NOMO-1 treated with DMSO at 0.1 percent for 48 hours (cell line): ENCODE data around the gene LFNG.
"Not testable (repeated sequence)": the region's sequence is repeated elsewhere in the genome, so short reads cannot be mapped to it uniquely, and the experiment has no call there.

Source experiments
- DNase-seq: peaks from one replicate; lab custom pipeline; 2025; ENCODE audit not compliant: unreplicated experiment; lab: John Stamatoyannopoulos, UW

Gene LFNG

DNA sequence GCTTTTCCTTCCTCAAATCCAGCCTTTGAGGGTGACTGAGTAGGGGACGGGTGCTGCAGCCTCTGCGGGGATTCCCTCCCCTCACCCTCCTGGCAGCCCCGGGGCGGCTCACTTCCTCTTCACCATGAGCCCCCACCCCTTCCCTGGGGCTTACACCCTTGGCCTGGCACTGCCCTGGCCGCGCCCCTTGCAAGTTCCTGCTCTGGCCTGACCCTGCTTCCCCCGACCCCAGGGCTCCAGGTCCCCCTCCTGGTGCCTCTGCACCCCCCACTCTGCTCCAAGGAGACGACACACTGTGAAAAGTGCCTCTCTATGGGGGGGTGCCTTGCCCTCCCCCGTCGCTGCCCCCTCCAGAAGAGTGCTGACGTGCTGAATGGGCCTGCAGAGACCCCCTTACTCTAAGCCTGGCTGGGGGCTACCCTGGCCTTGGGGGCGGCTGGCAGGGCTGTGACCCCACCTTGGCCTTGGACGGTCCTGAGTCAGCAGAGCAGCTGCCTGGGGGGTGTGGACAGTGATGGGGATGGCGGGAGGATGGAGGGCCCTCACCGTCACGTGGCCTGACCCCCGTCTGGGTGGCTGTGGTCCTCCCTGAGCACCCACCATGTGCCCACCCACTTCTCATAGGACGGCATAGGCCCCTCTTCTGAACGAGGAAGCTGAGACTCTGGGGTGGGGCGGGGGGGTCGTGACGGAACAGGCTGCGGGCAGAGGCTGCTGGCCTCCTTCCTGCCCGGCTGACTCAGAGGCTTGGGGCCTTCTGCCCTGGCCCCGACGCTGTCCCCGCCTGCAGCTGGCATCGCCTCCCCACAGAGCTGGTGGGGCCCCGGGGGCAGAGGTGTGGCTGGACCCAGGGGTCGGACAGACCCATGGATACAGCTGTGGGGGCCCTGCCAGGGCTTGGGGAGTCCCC lies 9.8 kb downstream of the LFNG start:
- peak; percentile 94 for DNase-seq

DNA sequence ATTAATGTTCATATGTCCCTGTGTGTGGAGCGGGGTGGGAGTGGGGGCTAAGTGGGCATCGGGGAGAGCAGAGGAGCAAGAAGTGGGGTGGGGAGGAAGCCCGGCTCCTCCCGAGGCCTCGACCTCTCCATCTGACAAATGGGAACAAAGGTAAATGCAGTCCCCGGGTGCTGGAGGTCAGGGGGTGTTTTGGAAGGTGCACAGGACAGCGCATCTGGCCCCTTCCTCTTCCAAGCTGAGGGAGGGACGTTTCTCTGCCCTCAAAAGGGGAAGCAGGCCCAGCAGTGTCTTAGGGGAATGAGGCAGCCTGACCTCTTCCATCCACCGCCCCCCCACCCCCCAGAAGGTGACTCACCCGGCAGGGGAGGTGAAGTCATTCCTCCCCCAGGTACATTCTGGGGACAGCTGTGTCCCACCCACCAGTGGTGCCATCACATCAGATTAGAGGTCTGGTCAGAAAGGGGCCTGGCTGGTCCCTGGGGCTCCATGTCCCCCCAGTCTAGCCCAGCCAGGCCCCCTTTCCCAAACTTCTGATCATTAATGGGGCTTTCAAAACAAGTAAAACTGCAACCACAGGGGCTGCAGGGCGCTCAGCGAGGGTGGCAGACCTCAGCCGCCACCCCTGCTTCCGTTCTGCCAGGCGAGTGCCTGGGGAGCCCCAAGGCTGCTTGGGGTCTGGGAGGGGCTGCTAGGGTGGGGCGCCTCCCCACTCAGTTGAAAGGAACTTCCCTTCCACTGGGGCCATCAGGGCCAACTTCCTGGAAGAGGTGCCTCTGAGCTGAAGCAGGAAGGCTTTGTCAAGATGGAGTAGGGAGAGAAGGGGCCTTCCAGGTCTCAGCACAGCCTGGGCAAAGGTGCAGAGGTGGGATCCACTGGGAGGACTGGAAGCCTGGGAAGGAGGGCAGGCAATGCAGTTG lies 10.8 kb downstream of the LFNG start:
- DNase-seq, result peak; percentile 87

DNA sequence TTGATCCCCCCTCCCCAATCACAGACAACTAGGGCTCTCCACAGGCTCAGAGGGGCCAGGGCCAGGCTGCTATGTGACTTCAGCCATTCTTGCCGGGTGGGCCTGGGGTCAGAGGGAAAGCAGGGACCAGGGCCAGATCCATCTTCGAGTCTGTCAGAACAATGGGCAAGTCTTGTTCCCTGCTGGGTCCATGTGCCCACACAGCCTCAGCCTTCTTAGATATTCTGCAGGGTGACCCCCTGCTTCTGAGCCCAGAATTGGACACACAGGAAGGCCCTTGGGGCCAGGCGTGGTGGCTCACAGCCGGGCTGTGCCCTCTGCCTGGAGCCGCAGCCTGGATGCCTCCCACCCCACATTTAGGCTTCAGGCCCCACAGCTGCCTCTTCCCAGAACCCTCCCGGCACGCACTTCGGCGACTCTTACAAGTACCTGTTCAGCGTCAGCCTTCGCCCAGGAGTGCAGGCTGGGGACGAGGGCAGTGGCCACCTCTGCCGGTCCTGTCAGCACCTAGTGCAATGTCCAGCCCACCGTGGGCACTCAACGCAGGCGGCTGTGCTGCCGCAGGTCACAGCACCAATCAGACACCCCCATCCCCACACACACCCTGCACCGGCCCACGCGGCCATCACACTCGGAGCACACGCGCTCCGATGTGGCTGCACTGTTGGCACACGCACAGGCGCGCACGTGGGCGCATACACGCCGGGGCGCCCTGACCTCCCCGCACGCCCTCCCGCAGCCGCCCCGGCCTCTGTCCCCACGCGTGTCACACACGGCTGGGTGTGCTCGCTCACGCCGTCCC lies 11.6 kb downstream of the LFNG start:
- not testable (repeated sequence) for DNase-seq

DNA sequence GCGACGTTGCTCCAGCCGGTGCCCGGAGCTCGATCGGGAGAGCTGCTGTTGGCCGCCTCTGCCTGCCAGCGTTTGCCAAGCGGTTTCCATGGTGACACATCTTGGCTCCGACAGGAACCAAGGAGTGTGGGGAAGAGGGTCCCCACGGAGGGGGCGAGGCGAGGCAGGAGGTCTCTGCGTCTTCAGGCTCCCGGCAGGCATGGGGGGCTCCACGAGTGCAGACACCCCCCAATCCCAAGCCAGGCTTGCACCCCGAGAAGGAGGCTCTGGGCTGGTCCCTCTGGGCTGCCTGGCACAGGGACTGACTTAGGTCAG lies 12.2 kb downstream of the LFNG start:
- DNase-seq, result not testable (repeated sequence)

DNA sequence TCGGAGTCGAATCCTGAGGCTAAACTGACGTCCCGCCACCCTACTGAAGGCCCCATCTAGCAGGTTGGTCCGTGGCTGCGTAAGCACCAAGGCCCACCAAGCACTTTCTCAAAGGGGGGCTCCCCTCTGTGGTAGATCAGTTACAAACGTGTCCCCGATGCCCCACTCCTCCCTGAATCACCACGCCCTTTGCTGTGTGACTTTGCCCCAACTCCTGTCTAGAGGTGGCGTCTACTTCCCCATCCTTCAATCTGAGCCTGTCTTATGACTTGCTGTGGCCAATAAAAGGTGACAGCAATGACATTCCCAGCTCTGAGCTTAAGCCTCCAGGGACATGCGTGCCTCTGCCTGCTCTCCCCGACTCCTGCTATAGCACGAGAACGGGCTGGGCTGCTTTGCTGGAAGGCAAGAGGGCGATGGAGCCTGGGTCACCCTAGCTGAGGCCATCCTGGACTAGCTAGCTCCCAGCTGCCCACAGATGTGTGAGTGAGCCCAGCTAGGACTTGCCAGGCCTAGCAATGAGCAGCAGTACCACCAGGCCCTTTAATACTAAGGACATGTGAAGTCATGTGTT lies 12.7 kb downstream of the LFNG start:
- not testable (repeated sequence) for DNase-seq

DNA sequence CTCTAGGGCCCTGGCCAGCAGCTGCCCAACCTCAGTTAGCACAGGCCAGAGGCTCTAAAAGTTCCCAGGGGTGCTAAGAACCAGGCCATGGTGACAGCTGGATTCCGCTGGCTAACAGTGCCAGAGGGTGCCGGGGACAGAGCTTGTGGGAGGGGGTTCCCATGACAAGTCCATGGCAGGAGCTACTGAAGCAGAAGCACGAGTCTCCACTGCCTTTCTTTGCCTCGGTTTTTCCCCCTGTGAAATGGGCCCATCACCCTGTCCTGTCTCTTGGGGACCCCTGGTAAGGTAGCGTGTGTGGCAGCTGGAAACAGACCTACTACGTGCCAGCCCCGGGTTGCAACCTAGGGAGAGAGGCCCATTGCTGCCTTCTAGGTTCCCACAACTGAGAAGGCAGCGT lies 13.2 kb downstream of the LFNG start:
- DNase-seq, result not testable (repeated sequence)

DNA sequence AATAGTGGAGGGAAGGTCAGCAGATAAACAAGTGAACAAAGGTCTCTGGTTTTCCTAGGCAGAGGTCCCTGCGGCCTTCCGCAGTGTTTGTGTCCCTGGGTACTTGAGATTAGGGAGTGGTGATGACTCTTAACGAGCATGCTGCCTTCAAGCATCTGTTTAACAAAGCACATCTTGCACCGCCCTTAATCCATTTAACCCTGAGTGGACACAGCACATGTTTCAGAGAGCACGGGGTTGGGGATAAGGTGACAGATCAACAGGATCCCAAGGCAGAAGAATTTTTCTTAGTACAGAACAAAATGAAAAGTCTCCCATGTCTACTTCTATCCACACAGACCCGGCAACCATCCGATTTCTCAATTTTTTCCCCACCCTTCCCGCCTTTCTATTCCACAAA lies 14.0 kb downstream of the LFNG start:
- not testable (repeated sequence) for DNase-seq

DNA sequence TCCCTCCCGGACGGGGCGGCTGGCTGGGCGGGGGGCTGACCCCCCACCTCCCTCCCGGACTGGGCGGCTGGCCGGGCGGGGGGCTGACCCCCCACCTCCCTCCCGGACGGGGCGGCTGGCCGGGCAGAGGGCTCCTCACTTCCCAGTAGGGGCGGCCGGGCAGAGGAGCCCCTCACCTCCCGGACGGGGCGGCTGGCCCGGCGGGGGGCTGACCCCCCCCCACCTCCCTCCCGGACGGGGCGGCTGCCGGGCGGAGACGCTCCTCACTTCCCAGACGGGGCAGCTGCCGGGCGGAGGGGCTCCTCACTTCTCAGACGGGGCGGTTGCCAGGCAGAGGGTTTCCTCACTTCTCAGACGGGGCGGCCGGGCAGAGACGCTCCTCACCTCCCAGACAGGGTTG lies 14.6 kb downstream of the LFNG start:
- not testable (repeated sequence) for DNase-seq

DNA sequence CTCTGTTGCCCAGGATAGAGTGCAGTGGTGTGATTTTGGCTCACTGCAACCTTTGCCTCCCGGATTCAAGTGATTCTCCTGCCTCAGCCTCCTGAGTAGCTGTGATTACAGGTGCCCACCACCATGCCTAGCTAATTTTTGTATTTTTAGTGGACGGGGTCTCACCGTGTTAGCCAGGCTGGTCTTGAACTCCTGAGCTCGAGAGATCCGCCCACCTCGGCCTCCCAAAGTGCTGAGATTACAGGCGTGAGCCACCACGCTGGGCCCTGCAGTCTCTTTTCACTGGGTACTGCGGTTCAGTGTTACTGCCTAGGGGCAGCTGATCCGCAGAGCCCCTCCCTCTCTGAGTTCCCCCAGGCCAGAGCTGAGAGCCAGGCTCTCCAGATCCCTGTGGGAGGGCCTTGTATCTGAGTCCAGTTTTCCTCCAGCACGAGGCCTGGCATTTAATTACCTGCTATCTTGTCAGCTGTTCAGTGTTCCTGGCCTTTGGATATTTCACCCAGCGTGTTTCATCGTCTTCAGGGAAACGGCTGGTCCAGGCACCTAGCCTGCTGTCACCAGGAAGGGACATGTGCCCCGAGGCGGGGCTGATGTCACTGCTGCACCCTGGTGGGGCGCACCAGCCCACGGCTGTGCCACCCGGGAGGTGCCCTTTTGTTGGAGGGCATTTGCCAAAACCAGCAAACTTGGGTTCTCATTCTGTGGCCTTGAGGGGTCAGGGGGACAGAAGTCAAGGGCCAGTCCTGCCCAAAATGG lies 16.5 kb downstream of the LFNG start:
- not testable (repeated sequence) for DNase-seq

DNA sequence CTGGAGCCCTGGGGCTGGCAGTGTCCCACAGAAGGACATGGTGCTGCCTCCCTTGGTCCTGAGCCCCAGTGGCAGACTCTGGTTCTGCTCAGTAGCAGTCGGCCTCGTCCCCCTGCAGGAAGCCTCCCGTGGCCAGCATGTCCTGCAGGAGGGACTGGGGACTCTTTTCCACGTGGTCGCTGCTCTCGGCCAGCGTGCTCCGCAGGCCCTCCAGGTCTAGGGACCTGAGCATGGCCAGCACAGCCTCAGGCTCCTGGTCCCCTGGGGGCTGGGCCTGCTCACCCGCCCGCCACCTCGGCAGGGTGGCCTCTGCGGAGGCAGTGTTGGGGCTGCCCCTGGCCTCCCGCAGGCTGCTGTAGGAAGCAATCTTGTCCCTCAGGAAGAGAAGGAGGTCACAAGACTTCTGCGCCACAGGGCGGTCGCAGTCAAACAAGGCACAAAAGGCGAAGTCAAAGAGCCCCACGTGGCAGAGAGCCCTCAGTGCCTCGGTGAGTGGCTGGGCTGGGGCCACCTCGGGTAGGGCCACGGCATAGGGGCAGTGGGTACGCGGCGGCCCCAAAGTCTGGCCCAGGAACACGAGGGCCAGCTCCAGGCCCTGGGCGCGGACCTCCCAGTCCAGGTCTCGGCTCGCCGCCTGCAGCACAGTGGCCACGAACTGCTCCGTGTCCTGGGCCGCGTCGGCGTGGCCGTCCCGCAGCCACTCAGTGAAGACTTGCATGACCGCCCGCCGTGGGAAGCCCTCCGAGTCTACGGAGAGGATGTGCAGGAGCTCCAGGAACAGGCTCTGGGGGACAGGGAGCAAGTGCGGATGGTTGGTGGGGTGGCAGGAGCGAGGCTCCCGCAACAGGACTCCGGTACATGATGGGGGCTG lies 18.6 kb downstream of the LFNG start:
- DNase-seq, result no peak

DNA sequence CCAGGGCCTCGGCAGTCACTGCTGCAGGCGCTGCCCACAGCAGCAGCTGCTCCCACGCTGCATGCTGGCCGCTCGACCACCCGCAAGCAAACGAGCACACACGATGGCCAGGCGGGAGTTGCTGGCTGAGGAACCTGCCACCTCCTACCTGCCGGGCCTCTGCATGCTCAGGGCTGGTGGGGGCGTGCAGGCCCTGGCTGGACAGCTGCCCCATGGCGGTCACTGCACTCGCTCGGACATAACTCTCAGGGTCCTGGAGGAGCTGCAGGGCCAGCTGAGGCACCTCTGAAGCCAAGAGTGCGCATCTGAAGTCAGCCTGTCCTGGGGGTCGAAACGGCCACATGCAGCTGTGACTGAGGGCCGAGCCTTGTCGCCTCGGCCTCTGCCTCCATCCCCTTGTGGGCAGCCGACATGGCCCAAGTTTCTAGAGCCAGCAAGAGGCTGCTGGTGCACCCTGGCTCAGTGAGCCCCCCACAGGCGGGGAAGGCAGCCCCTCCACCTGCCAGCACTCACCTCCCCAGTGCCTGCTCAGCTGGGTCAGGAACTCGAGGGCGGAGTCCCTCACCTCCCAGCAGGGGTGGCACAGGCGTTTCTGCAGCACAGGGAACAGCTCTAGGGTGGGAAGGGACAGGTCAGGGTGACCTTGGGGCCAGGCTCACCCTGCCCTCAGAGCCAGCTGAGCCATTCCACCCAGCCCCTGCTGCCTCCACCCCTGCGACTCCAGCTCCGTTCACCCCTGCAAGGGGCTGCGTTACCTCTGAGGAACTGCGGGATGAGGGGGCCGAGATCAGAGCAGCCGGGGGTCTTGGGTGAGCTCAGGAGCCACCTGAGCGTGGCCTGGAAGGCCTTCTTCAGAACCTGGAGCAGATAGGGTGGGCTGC lies 19.7 kb downstream of the LFNG start:
- DNase-seq, result no peak

DNA sequence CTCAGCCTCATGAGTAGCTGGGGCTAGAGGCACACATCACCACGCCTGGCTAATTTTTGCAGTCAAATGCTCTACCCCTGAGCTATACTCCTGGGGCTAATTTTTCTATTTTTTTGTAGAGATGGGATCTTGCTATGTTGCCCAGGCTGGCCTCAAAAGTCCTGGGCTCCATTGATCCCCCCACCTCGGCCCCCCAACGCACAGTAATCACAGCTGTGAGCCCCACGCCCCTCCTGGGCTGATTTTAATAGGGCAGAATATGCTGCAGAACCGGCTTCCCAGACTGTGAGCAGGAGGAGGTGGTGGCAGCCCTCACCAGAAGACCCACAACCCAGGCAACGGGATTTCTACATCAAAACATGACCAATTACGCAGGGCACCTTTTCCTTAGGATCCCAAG lies 20.6 kb downstream of the LFNG start:
- no peak for DNase-seq

DNA sequence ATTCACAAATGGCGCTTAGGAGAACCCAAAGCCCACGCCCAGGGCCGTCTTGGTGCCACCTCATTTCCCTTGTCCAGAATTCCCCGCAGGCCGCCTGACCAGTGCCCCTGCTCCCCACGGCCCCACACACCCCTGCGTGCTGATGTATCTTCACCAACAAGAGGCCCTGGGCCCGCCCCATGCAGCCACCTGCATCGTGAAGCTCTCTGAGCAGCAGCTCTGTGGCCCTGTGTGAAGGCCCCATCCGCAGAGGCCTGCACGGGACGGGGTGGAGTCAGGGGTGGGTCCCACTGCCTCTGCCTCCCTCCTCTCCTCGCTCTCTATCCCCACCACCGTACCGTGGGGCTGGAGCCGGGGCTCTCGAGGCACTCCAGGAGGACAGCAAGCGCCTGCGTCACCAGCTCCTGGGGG lies 21.1 kb downstream of the LFNG start:
- no peak for DNase-seq

DNA sequence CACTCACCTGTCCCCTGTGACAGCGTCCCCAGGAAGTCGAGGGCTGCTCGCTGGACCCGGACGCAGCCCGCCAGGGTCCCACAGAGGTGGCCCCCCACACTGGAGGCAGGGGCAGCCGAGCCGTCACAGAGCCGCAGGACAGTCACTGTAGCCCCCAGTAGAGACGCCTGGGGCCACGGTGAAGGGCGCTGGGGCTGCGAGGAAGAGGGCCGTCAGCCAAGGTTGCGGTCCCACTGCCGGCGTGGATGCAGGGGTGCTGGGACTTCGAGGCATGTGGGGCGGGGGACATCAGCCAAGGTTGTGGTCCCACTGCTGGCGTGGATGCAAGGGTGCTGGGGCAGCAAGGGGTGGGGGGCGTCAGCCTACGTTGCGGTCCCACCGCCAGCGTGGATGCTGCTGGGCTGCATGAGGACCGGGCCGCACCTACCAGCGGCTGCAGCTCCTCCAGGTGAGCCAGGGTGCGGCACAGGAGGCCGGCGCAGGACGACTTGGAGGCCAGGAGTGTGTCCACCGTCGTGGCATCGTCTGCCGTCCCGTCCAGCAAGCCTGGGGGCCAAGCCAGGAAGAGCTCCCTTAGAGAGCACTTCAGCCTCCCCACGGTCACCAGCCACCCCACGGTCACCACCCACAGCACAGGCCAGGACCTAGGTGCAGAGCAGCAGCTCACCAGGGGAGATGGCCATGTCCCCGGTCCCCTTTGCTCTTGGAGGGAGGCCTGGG lies 21.9 kb downstream of the LFNG start:
- DNase-seq, result no peak

DNA sequence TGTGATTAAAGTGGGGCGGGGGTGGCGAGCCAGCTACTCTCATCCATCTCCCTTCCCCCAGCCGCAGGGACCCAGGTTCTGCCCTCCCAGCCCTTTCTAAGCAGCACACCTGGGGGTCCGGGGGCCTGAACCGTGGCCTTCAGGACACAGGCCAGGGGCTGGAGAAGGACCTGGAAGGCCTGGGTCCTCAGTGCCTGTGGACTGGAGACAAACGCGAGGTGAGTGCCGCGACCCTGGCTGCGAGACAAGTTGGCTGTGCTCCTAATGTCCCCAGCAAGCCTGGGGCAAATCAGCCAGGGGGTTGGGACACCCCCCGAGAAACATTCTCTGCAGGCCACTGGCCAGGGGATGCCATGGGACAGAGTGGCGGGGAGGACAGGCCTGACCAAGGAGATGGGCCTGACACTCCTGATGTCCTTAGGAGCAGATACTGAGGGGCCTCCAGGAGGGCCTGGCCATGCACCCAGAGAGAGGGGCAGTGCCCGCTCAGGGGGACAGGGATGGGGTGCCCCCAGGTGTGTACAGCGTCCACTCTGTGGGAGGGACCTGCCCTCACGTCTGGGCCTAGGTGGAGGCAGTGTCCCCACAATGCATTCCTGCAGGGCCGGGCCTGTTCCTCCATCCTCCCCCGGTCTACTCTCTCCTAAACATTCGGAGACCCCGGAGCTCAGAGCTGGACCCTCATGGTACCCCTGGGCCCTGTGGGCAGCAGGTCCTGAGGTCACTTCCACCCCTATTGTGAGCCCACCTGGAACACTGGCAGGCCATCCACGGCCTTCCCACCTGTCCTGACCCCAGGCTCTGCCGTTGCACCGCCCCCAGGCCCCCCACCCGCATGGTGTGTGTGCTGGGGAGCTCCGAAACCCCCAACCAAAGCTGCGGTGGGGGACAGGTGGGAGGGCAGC lies 22.7 kb downstream of the LFNG start:
- DNase-seq, result no peak
